HUES6 (cell line): ENCODE measurements around the gene LRIG3.
A peak's percentile ranks its signal among the peaks of the same experiment; 100 is the strongest.

Experiments used
- H3K27ac ChIP-seq: 2 replicates; pipeline ENCODE4 v1.7.0; 2013; ENCODE audit warnings: low read depth, mild to moderate bottlenecking, low read length, inconsistent platforms
- H3K27me3 ChIP-seq: 2 replicates; pipeline ENCODE4 v1.6.1; 2013; ENCODE audit warnings: low read length; ENCODE audit not compliant: control insufficient read depth, insufficient read depth
- H3K36me3 ChIP-seq: 2 replicates; pipeline ENCODE4 v1.6.1; 2013; ENCODE audit warnings: low read length; ENCODE audit not compliant: control insufficient read depth, insufficient read depth
- H3K4me1 ChIP-seq: 2 replicates; pipeline ENCODE4 v1.6.1; 2013; ENCODE audit warnings: low read length; ENCODE audit not compliant: control insufficient read depth, insufficient read depth
- H3K4me3 ChIP-seq: 2 replicates; pipeline ENCODE4 v1.5.1; 2013; ENCODE audit warnings: low read depth, low read length
- H3K9ac ChIP-seq: one replicate; pipeline ENCODE4 v1.6.1; 2013; ENCODE audit warnings: mild to moderate bottlenecking, low read length
- H3K9me3 ChIP-seq: 2 replicates; pipeline ENCODE4 v1.6.1; 2013; ENCODE audit warnings: low read depth, low read length; ENCODE audit not compliant: control insufficient read depth, insufficient read depth

The LRIG3 gene

GRCh38 chr12:58930770-58931324, 10.5 kb upstream of the LRIG3 start:
- peaks cover 14% of the 10 kb centered on the region; the same call in 1 of the 2 replicates for H3K4me1 ChIP-seq

GRCh38 chr12:58927120-58927519, 6.8 kb upstream of the LRIG3 start:
- Histone ChIP-seq H3K9me3 (no peaks in the 10 kb centered on the region), H3K4me1 (peaks cover 28% of the 10 kb centered on the region; the same call in 1 of the 2 replicates), H3K27me3 (no peaks in the 10 kb centered on the region), H3K4me3 (no peak overlapping the region), H3K9ac (no peak overlapping the region), H3K36me3 (no peaks in the 10 kb centered on the region), H3K27ac (no peak overlapping the region)

More at GRCh38 chr12:58930770-58931324, 10.5 kb upstream of the LRIG3 start:
- Histone ChIP-seq H3K9ac (no peak overlapping the region), H3K9me3 (no peaks in the 10 kb centered on the region), H3K27ac (no peak overlapping the region), H3K4me3 (no peak overlapping the region), H3K27me3 (no peaks in the 10 kb centered on the region), H3K36me3 (no peaks in the 10 kb centered on the region)

GRCh38 chr12:58926586-58926985, 6.3 kb upstream of the LRIG3 start:
- Histone ChIP-seq H3K4me3 (no peak overlapping the region), H3K9ac (no peak overlapping the region), H3K27me3 (no peaks in the 10 kb centered on the region), H3K9me3 (no peaks in the 10 kb centered on the region), H3K36me3 (no peaks in the 10 kb centered on the region), H3K27ac (no peak overlapping the region), H3K4me1 (peaks cover 28% of the 10 kb centered on the region; the same call in 1 of the 2 replicates)

- H3K4me1 ChIP-seq: peaks cover 35% of the 10 kb centered on the region
- no peak overlapping the region for H3K4me3 ChIP-seq
- no peaks in the 10 kb centered on the region for H3K36me3 ChIP-seq
- no peaks in the 10 kb centered on the region for H3K9me3 ChIP-seq
- peak overlapping the region; percentile 17 for H3K9ac ChIP-seq
- H3K27me3 ChIP-seq: no peaks in the 10 kb centered on the region
- peak overlapping the region; percentile 41; the same call in 1 of the 2 replicates for H3K27ac ChIP-seq
Observed at GRCh38 chr12:58925751-58926150, 5.4 kb upstream of the LRIG3 start.

- Histone ChIP-seq H3K27me3 (no peaks in the 10 kb centered on the region), H3K27ac (peak overlapping the region; percentile 41; the same call in 1 of the 2 replicates), H3K9ac (peak overlapping the region; percentile 42), H3K36me3 (no peaks in the 10 kb centered on the region), H3K9me3 (no peaks in the 10 kb centered on the region), H3K4me1 (peaks cover 38% of the 10 kb centered on the region), H3K4me3 (no peak overlapping the region; the same call in 1 of the 2 replicates)
Observed at GRCh38 chr12:58925111-58925611, 4.9 kb upstream of the LRIG3 start.

GRCh38 chr12:58924652-58925051, 4.3 kb upstream of the LRIG3 start:
- no peaks in the 10 kb centered on the region for H3K9me3 ChIP-seq
- peaks cover 38% of the 10 kb centered on the region for H3K4me1 ChIP-seq
- peak overlapping the region; percentile 42 for H3K9ac ChIP-seq
- no peaks in the 10 kb centered on the region for H3K36me3 ChIP-seq
- H3K27me3 ChIP-seq: peaks cover under 1% of the 10 kb centered on the region; the same call in 1 of the 2 replicates
- H3K27ac ChIP-seq: peak overlapping the region; percentile 41; the same call in 1 of the 2 replicates
- H3K4me3 ChIP-seq: no peak overlapping the region

- Histone ChIP-seq H3K27ac (no peak overlapping the region), H3K36me3 (no peaks in the 10 kb centered on the region), H3K9ac (no peak overlapping the region), H3K4me3 (no peak overlapping the region), H3K4me1 (peaks cover 38% of the 10 kb centered on the region), H3K9me3 (no peaks in the 10 kb centered on the region), H3K27me3 (peaks cover 8% of the 10 kb centered on the region; the same call in 1 of the 2 replicates)
Observed at GRCh38 chr12:58923781-58924180, 3.5 kb upstream of the LRIG3 start.

- Histone ChIP-seq H3K4me3 (no peak overlapping the region), H3K9ac (no peak overlapping the region), H3K36me3 (no peaks in the 10 kb centered on the region), H3K4me1 (peaks cover 41% of the 10 kb centered on the region), H3K9me3 (no peaks in the 10 kb centered on the region), H3K27me3 (peaks cover 8% of the 10 kb centered on the region; the same call in 1 of the 2 replicates), H3K27ac (no peak overlapping the region; the same call in 1 of the 2 replicates)
Observed at GRCh38 chr12:58922849-58923248, 2.5 kb upstream of the LRIG3 start.

- H3K27me3 ChIP-seq: peaks cover 8% of the 10 kb centered on the region; the same call in 1 of the 2 replicates
- peaks cover 51% of the 10 kb centered on the region for H3K4me1 ChIP-seq
- H3K27ac ChIP-seq: peak overlapping the region; percentile 86; the same call in 1 of the 2 replicates
- H3K36me3 ChIP-seq: no peaks in the 10 kb centered on the region
- H3K4me3 ChIP-seq: peak overlapping the region; percentile 75
- H3K9ac ChIP-seq: peak overlapping the region; percentile 61
- no peaks in the 10 kb centered on the region for H3K9me3 ChIP-seq
Observed at GRCh38 chr12:58920961-58921861, 907 bp upstream of the LRIG3 start.

- peak overlapping the region; percentile 87 for H3K9ac ChIP-seq
- peak overlapping the region; percentile 86; the same call in 1 of the 2 replicates for H3K27ac ChIP-seq
- H3K36me3 ChIP-seq: no peaks in the 10 kb centered on the region
- peak overlapping the region; percentile 75 for H3K4me3 ChIP-seq
- peaks cover 8% of the 10 kb centered on the region; the same call in 1 of the 2 replicates for H3K27me3 ChIP-seq
- H3K4me1 ChIP-seq: peaks cover 39% of the 10 kb centered on the region
- H3K9me3 ChIP-seq: no peaks in the 10 kb centered on the region
Observed at GRCh38 chr12:58919231-58920101, 838 bp downstream of the LRIG3 start.
